22Rv1 (cell line): Measurements from ENCODE around the gene PARP15.

Experiments used
- CTCF ChIP-seq: fragments of 450-650 bp; IDR thresholded peaks from 2 replicates; pipeline ENCODE4 v1.5.1; 2017; ENCODE audit warnings: mild to moderate bottlenecking
- ZFX ChIP-seq: fragments of 450-650 bp; IDR thresholded peaks from 2 replicates; pipeline ENCODE4 v1.6.1; 2017; ENCODE audit warnings: antibody characterized with exemption, borderline replicate concordance

- TF ChIP-seq CTCF (no peak), ZFX (no peak)
Observed at GRCh38 chr3:122603056-122603455, 25.6 kb downstream of the PARP15 start.
